Medulla oblongata (tissue), 1 donor: ENCODE results near the gene LRRN2.
"Not testable (repeated sequence)": the region's sequence is repeated elsewhere in the genome, so short reads cannot be mapped to it uniquely, and the experiment has no call there.

ENCODE experiments used
- DNase-seq: peaks from one replicate; pipeline ENCODE4 v3.0.0-alpha.2; 2015; ENCODE audit errors: extremely low spot score

The LRRN2 gene

GRCh38 chr1:204685236-204686006 lies at the start of gene LRRN2:
LRRN2 (minus strand) TSS chr1:204685738; CDS start chr1:204619992, 65,746 bp downstream.
- DNase-seq: peak; percentile 23

DNA sequence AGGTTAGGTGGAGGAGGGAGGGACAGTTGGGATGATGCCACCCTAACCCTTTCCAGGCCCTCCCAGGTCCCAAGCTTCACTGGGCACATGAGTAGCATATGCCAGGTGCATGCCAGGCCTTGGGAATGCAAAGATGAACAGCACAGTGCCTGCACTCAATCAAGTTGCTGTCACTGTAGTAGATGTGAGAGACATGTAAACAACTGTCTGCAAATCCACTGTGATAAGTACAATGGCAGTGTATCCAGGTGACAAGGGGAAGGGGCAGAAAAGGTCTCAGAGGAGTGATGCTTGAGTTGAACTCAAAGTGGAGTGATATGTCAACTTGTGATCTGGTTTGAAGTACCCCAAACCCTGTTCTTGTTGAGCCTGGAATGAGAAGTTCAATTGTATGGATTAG lies 49.5 kb upstream of the LRRN2 start:
- no peak for DNase-seq

GRCh38 chr1:204733869-204734596 lies 48.5 kb upstream of the LRRN2 start:
- no peak for DNase-seq

- no peak for DNase-seq
Measured at GRCh38 chr1:204733289-204733688, 47.8 kb upstream of the LRRN2 start.

DNA sequence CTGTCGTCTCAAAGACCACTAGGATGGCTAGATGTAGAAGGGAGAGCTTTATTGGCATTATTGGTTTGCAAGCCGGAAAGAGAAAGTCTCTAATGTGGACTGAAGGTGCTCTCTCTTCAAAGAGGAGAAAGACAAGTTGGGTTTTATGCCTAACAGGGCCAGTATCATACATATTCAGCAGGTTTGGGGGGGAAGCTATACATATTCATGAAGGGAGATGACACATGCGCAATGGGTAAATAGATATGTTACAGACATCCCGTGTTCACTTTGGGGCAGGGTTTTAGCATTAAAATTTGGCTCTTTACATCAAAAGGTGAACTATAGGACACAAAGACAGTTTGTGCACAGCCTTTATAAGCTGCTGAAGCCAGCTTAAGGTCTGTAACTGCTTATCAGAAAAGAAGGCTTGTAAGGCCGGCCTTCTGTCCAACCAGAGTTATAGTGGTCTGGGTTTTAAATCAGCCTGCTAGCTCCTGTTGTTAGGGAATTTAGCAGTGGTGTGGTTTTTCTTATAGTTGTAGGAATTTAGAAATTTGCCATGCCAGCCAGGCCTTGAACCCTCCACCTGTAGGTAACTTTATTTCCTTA lies 46.5 kb upstream of the LRRN2 start:
- no peak for DNase-seq

DNA sequence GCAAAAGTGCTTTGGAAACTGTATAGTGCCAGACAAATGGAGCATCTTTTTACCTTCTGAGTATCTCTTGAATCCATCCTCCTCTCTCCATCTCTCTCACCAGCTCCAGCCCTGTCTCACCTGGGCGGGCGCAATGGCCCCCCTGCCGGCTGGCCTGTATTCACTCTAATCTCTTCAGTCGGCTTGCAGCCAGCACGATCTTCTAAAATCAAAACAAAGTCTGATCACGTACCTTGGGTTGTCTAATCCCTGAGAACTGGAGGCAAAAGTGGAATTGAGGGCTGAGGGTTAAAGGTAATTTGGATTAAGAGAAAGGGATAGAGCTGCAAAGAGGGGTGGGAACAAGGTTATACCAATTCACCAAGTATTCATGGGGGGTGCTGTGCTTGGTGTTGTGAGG lies 46.0 kb upstream of the LRRN2 start:
- no peak for DNase-seq

DNA sequence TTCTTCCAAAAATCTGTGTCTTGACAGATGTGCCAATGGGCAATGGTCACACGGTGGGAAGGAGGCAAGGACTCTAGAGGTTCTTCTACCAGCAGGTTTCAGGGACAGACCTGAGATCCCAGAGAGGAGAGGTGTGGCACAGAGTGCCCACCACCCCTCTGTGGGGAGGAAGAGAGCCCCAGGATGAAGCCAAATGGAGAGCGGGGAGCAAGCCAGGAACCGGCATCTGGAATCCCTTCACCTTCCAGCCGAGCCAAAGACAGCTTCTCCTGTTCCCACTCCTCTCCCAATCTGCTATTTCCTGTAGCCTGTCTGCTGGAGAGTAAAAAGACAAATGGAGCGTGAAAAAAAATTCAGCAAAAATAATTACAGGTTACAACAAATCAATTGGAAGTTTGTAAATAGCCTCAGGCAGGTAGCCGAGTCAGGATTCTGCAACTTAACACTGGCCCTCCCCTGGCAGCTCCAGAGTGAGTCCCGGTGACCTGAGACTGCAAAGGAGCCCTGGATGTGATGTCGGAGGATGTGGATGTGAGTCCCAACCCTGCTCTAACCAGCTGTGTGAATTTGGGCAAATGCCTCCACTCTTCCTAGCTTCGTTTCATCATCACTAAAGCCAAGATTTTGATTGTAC lies 45.4 kb upstream of the LRRN2 start:
- DNase-seq: no peak

GRCh38 chr1:204729516-204729915 lies 44.0 kb upstream of the LRRN2 start:
- DNase-seq: no peak

DNA sequence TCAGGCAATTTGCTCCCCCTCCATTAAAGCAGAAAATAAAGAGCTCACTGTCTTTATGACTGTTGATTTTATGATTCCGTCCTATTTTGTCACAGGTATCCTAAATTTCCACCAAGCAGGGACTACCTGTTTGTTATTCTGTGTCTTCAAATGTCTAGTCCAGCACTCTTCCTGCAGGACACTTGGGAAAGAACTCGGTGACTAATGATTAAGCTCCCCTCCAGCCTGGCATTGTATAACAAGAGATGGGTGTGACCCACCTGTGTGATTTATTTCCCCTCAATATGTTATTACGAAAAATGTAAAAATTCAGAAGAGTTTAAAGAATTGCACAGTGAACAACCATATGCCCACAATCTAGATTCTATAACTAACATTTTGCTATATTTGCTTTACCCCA lies 42.9 kb upstream of the LRRN2 start:
- no peak for DNase-seq

DNA sequence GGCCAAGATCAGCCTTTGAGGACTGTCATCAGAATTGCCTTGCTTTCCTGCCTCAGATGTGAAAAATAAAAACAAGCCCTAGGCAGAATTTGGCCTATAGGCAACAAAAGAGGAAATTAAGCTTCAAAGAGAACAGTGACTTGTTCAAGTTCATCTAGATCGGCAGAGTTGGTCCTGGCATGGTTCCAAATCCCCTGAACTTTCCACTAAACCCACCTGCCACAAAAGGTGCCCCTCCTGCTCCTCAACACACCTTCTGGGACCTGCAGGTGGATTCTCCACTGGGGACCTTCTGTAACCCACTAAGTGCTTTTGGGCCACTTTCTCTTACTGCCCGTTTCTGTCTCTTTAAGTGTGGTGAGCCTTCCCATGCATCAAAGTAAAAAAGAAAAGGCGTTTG lies 42.5 kb upstream of the LRRN2 start:
- DNase-seq: no peak

DNA sequence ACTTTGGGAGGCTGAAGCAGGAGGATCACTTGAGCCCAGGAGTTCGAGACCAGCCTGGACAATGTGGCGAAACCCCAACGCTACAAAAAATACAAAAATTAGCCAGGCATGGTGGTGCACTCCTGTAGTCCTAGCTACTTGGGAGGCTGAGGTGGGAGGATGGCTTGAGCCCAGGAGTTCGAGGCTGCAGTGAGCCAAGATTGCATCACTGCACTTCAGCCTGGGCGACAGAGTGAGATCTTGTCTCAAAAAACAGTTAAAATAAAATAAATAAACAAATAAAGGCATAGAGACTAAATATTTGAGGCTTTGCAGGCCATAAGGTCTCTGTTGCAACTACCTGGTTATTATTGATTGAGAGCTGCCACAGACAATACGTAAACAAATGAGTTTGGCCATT lies 41.9 kb upstream of the LRRN2 start:
- DNase-seq: not testable (repeated sequence)

DNA sequence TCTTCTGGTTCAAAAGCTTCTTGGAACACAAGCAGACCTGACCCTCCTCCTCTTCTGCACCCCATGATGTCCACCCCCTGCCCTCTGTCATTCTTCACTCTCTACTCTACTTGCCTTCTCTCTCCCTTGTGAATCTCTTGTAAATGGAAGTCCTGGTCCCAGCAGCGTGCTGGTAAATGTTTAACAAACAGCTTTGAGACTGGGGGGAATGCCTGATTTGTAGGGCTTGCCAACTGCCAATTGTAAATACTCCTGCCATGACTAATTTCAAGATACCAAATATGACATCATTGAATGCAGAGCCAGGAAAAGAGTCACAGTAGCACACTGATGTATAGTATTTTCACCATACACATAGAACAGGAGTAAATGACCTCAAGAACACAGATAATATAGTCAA lies 40.9 kb upstream of the LRRN2 start:
- DNase-seq: no peak

- no peak for DNase-seq
Measured at GRCh38 chr1:204725821-204726448, 40.4 kb upstream of the LRRN2 start.

- DNase-seq: peak; percentile 84
Measured at GRCh38 chr1:204723131-204723787, 37.7 kb upstream of the LRRN2 start.

- DNase-seq: no peak
Measured at GRCh38 chr1:204721373-204722055, 36.0 kb upstream of the LRRN2 start.

DNA sequence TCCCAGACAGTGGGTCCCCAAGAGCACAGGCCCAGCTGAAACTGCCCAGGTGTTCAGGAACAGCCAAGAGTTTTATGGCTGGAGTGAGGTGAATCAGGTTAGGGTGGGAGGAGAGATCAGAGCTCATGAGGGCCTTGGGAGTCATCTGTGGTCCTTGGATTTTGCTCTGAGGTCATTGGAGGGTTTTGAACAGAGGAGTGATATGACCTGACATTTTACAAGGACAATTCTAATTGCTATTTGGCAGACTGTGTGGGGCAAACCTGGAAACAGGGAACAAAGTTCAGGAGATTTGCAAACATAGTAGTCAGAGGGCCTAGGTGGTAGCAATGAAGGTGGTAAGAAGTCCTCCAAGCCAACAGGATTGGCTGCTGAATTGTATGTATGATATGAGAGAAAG lies 31.1 kb upstream of the LRRN2 start:
- DNase-seq: no peak

DNA sequence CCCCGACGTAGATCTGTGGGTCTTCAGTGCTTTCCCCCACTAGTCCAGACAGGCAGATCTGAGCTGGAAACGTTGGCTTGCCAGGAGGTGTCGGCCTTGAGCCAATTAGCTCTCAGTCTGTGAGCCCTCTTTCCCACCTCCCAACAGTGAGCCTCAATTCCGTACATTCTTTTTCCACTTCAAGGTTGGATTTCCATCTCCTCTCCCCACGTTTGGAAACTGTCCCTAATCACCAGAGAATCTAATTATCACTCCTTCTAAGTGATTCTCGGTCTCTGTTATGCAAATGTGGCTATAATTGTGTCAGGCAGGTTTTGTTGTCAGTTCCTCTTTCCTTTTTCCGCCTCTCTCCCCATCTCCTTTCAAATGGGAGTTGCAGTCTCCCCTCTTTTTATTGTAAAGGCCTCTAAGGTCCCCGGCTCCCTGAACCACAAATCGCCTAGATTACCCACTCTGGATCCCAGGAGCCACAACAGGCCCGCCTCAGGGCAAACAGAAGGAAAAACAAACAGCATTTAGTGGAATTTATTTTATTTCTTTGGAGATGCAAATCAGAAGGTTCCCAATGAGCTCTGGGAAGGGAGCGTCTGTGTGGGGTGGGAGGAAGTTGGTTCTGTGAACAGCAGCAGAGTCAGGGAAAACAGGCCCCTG lies 29.4 kb upstream of the LRRN2 start:
- DNase-seq: no peak

DNA sequence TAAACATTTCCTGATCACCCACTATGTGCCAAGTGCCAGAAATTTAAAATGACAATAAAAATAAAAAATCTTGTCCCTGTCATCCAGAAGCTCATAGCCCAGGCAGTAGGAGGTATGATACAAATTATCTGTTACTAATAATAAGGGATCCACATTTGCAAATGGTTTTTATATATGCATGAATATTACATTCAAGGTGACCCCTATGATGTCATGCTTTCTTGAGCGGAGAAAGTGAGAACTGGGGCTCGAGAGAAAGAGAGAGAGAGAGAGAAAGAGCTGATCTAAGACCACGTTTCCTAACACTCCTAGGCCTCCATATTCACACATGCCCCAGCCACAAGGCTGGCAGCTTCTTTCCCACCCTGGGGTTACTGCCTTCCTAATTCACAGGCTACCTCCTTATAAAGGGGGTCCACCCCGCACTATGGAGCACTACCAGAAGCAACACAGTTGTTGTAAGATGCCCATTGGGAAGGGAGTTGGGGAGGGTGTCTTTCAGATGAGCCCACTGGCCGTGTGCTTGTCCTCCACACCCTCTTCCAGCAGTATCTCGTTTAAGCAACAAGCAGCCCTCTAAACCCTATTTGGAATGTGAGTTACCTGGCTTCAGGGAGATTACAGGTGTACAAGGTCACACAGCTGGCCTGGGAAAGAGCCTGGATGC lies 28.8 kb upstream of the LRRN2 start:
- no peak for DNase-seq

- DNase-seq: no peak
Measured at GRCh38 chr1:204713541-204713940, 28.0 kb upstream of the LRRN2 start.
